HL-60 (cell line): ENCODE data around the gene FSIP1.

Experiments used
- DNase-seq, 2 experiments: peaks; one replicate each; pipeline ENCODE4 v3.0.0-alpha.2; 2010 to 2020; ENCODE audit warnings: low read depth in 1 of 2, low spot score in 1 of 2
- H3K27ac ChIP-seq: fragments of 250-450 bp; sonication (Bioruptor Pico); replicated peaks from 2 replicates; pipeline ENCODE4 v1.5.1; 2020; ENCODE audit warnings: mild to moderate bottlenecking, moderate library complexity
- H3K27me3 ChIP-seq: fragments of 250-450 bp; sonication (Bioruptor Pico); 2 replicates; pipeline ENCODE4 v1.5.1; 2021; ENCODE audit warnings: mild to moderate bottlenecking, moderate library complexity; ENCODE audit not compliant: insufficient read depth, poor library complexity, severe bottlenecking
- H3K4me3 ChIP-seq: replicated peaks from 2 replicates; pipeline ENCODE4 v1.5.1; 2011; ENCODE audit warnings: mild to moderate bottlenecking, control low read depth, low read length; ENCODE audit not compliant: insufficient read depth
- CTCF ChIP-seq: IDR thresholded peaks from one replicate; pipeline ENCODE4 v1.5.1; 2011; ENCODE audit warnings: low read length, control low read depth, inconsistent platforms; ENCODE audit not compliant: insufficient read depth
- GABPA ChIP-seq: IDR thresholded peaks from 2 replicates; pipeline ENCODE4 v1.6.1; 2012; ENCODE audit warnings: low read depth
- POLR2AphosphoS5 ChIP-seq: IDR thresholded peaks from 2 replicates; pipeline ENCODE4 v1.6.1; 2012; ENCODE audit warnings: low read depth
- REST ChIP-seq: IDR thresholded peaks from 2 replicates; pipeline ENCODE4 v1.6.1; 2012; ENCODE audit warnings: low read depth; ENCODE audit not compliant: insufficient replicate concordance
- SPI1 ChIP-seq: IDR thresholded peaks from 2 replicates; pipeline ENCODE4 v1.6.1; 2012; ENCODE audit warnings: low read depth, mild to moderate bottlenecking, borderline replicate concordance

Gene FSIP1

GRCh38 chr15:39717134-39717533, 65.5 kb downstream of the FSIP1 start:
- DNase-seq, result no peak
- no peak overlapping the region for H3K27ac ChIP-seq
- H3K27me3 ChIP-seq, result no peaks in the 10 kb centered on the region
- H3K4me3 ChIP-seq, result no peak overlapping the region
- TF ChIP-seq POLR2AphosphoS5 (no peak), REST (no peak), SPI1 (no peak)

- TF ChIP-seq REST, result no peak
- no peak for TF ChIP-seq SPI1
- no peak for TF ChIP-seq POLR2AphosphoS5
- no peak for TF ChIP-seq GABPA
- TF ChIP-seq CTCF, result no peak
- H3K4me3 ChIP-seq, result no peak overlapping the region
- H3K27me3 ChIP-seq, result no peaks in the 10 kb centered on the region
- DNase-seq, result no peak
- no peak overlapping the region for H3K27ac ChIP-seq
Observed at GRCh38 chr15:39714251-39714650, 68.4 kb downstream of the FSIP1 start.

GRCh38 chr15:39713846-39714245, 68.8 kb downstream of the FSIP1 start:
- DNase-seq, result no peak
- no peaks in the 10 kb centered on the region for H3K27me3 ChIP-seq
- TF ChIP-seq SPI1, result no peak
- TF ChIP-seq CTCF, result no peak
- no peak for TF ChIP-seq REST
- TF ChIP-seq GABPA, result no peak
- TF ChIP-seq POLR2AphosphoS5, result no peak
- no peak overlapping the region for H3K27ac ChIP-seq
- no peak overlapping the region for H3K4me3 ChIP-seq

GRCh38 chr15:39710681-39711080, 72.0 kb downstream of the FSIP1 start:
- DNase-seq, result no peak
- no peaks in the 10 kb centered on the region for H3K27me3 ChIP-seq
- no peak overlapping the region for H3K4me3 ChIP-seq
- no peak overlapping the region for H3K27ac ChIP-seq
- no peak for TF ChIP-seq GABPA
- no peak for TF ChIP-seq REST
